ENCODE data around the gene WNT4.

- TF ChIP-seq, protein P1, sequence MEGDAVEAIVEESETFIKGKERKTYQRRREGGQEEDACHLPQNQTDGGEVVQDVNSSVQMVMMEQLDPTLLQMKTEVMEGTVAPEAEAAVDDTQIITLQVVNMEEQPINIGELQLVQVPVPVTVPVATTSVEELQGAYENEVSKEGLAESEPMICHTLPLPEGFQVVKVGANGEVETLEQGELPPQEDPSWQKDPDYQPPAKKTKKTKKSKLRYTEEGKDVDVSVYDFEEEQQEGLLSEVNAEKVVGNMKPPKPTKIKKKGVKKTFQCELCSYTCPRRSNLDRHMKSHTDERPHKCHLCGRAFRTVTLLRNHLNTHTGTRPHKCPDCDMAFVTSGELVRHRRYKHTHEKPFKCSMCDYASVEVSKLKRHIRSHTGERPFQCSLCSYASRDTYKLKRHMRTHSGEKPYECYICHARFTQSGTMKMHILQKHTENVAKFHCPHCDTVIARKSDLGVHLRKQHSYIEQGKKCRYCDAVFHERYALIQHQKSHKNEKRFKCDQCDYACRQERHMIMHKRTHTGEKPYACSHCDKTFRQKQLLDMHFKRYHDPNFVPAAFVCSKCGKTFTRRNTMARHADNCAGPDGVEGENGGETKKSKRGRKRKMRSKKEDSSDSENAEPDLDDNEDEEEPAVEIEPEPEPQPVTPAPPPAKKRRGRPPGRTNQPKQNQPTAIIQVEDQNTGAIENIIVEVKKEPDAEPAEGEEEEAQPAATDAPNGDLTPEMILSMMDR (IDR thresholded peaks at IDR 0.05) = no peak
- no peak for TF ChIP-seq EZH2 (IDR thresholded peaks at IDR 0.05)
Observed at GRCh38 chr1:22090867-22091266, 52.0 kb downstream of the WNT4 start.

Data from neural progenitor cell (in vitro differentiated cells).